HG03103 (cell line): ENCODE results near the gene TIMM17A.
"Not testable (repeated sequence)": the region's sequence is repeated elsewhere in the genome, so short reads cannot be mapped to it uniquely, and the experiment has no call there.

Experiments used
- ATAC-seq: cut with Tn5 transposase; IDR thresholded peaks from one replicate; pipeline ENCODE4 v1.9.1; 2021; ENCODE audit warnings: low read depth; ENCODE audit not compliant: unreplicated experiment

TIMM17A gene

DNA sequence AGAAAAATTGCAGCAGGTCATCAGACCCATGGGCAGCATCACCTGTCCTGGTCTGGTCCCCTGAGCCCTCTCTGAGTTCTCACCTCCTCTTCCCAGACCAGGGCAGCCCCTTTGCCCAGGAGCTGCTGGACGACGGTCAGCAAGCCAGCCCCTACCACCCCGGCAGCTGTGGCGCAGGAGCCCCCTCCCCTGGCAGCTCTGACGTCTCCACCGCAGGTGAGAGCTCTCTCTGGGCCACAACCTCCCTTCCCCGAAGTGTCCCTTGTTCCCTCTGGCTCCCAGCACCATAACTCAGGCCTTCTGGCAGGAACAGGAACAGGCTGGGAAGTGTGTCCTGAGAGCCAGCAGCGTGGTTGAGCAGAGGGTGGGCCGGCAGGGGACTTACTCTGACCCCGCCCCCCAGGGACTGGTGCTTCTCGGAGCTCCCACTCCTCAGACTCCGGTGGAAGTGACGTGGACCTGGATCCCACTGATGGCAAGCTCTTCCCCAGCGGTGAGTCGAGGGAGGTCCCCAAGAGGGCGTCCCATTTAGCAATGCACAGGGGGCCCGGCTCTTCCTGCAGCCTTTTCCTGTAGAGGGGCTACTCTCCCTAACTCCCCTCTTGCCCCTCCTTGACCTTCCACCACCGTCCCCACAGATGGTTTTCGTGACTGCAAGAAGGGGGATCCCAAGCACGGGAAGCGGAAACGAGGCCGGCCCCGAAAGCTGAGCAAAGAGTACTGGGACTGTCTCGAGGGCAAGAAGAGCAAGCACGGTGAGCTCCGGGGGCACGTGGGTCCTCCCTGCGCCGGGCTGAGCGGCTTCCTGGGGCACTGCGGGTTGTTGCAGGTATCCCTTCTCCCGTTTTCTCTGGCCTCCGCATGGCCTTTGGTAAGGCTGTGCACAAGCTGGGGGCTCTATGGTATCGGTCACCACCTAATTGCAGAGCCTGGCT, 57.5 kb downstream of the TIMM17A start:
- no peak for ATAC-seq

DNA sequence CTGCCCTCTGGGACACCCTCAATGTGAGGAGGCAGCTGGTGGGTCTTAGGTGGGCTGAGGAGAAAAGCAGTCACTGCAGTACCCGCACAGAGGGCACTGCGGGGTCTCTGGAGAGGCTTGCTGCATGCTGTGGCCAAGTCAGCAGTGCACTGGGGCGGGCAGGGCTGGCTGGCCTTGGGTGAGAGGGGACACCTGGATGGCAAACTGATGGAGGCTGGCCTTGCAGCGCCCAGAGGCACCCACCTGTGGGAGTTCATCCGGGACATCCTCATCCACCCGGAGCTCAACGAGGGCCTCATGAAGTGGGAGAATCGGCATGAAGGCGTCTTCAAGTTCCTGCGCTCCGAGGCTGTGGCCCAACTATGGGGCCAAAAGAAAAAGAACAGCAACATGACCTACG, 58.3 kb downstream of the TIMM17A start:
- ATAC-seq, result no peak

DNA sequence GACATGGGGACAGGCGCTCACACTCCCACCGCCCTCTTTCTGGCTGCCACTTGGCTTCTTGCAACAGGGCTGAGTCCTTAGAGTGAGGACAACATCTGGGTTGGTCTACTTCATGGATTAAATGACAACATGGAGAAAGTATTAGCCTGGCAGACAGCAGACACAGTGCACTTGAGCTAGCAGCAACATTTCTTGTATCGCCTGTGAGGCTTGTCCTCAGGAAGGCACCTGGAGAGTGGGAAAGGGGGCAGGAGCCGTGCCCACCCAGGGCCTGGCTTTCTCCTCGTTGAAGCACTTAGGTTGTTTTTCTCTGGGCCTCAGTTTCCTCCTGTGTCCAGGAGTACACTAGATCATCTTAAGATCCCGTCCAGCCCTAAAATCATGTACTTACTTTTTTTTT, 58.8 kb downstream of the TIMM17A start:
- ATAC-seq, result no peak

GRCh38 chr1:202014915-202015661, 59.8 kb downstream of the TIMM17A start:
- no peak for ATAC-seq

GRCh38 chr1:202015662-202015937, 60.3 kb downstream of the TIMM17A start:
- no peak for ATAC-seq

DNA sequence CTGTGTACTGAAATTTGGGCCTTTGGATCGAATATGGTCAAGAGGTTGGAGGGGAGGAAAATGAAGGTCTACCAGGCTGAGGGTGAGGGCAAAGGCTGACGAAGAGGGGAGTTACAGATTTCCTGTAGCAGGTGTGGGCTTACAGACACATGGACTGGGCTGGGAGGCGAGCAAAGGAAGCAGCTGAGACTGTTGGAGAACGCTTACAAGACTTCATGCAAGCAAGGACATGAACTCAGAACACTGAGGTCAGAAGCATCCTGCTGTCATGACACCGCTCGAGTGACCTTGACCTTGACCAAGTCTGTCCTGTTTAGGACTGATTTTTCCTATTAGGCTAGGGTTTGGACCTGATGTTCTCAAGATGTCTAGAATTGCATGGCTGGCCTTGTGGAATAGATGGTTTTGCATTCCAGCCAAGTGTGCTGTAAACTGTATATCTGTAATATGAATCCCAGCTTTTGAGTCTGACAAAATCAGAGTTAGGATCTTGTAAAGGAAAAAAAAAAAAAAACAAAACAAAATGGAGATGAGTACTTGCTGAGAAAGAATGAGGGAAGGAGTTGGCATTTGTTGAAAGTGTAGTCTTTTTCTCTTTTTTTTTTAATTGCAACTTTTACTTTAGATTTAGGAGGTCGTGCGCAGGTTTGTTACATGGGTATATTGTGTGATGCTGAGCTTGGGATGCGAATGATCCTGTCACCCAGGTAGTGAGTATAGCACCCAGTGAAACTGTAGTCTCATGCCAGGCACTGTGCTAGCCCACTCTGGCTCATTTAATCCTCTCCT, 60.9 kb downstream of the TIMM17A start:
- no peak for ATAC-seq

GRCh38 chr1:202016811-202017748, 61.8 kb downstream of the TIMM17A start:
- no peak for ATAC-seq

DNA sequence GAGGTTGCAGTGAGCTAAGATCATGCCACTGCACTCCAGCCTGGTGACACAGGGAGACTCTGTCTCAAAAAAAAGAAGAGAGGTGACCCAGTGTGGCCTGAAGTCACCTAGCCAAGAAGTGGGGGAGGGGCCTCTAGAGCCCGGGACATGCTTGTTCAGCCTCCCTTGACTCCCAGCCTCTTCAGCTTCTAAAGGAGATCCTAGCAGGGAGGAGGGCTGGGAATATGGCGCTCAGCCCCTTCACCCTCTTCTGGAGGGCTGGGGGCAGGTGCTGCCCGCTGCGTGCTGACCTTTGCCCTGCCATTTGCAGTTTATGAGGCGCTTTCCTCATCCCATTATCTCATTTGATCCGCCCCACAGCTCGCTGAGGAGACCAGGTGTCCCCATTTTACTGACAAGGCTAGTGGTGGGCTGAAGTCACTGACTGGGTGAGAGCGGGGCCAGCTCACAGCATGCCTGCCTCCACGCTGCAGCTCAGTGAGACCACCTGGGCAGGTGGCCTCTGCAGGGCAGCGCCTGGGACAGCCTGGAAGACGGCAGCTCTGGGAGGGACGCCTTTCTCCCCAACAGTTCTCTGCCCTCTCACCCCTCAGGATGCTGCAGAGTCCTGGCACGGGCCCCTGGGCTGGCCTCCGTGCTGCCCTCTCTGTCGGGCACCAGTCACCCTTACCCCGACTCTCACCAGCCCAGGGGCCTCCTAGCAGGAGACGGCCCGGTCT, 62.6 kb downstream of the TIMM17A start:
- no peak for ATAC-seq

- no peak for ATAC-seq
Measured at GRCh38 chr1:202018468-202019234, 63.3 kb downstream of the TIMM17A start.

DNA sequence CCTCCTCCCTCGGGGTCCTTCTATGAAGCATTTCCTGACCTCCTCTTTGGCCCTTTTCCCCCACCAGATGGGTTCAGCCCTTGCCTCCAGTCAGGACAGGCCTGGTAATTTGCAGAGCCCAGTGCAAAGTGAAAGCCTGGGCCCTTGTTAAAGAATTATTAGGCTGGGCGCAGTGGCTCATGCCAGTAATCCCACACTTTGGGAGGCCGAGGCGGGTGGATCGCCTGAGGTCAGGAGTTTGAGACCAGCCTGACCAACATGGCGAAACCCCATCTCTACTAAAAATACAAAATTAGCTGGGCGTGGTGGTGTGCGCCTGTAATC, 63.9 kb downstream of the TIMM17A start:
- not testable (repeated sequence) for ATAC-seq
